Measurements from ENCODE around the gene BBS9.

The BBS9 gene

DNA sequence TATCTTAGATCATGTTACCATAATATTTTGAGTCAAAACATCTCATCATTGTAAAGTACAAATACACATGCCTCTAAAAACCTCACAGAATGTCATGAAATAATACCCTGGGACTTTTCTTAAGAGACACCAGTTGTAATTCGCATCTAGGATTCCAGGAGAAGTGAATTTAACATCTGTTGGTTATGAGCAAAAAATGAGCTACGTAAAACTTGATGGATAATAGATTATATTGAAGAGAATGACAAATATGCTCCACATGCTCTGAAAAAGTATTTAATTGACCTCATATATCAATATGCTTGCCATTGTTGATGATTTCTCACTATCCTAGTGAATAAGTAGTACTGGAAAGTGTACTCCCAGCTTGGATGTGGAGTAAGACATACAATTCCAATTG, 227.0 kb downstream of the BBS9 start:
- no peak for DNase-seq (ENCODE audit: low read depth in 2 of 2, low spot score in 1 of 2)

DNA sequence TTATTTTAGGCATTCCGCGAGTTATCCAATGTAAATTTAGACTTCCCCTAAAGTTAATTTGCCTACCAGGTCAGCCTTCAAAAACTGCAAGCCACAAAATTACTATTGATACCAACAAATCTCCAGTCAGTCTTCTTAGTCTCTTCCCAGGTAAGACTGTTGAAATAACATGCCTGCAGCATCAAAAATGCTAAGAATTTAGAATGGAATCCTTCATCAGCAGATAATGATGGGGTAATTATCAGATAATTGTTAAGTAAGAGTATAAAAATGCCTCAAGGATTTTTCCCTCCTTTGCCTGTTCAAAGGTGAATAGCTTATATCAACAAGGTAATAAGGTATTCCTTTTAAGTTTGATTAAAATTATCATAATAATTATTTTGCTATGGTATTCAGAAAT, 228.5 kb downstream of the BBS9 start:
- DNase-seq (ENCODE audit: low read depth in 2 of 2, low spot score in 1 of 2): no peak

DNA sequence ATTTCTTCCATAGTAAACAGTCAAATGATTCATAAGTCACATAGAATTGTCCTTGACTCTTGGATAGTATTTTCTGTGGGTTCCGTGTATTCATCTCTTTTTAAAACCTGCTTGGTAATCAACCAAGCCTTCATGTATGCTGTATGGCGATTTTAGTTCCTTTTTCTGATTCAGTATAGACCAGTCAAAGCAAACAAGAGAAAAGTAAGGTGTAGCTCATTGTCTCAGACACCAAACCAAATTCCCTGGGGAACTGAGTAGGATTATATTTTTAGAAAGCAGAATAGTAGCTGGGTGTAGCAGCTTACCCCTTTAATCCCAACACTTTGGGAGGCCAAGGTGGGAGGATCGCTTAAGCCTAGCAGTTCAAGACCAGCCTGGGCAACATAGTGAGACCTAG, 240.5 kb downstream of the BBS9 start:
- DNase-seq (ENCODE audit: low read depth in 2 of 2, low spot score in 1 of 2): no peak

DNA sequence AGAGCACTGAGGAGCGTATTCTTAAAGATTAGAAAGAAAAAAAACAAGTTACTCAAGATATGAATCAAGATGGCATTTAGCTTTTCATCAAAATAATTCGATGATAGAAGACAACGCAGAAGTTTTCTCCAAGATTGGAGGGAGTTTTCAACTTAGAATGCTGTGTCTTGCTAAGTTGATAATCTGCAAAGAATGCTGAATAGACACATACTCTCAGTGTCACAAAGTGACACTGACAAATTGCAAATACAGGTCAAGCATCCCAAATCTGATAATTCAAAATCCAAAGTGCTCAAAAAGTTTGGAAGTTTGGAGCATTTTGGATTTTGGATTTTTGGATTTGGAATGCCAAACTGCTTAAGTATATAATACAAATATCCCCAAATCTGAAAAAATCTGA, 243.8 kb downstream of the BBS9 start:
- no peak for DNase-seq (ENCODE audit: low read depth in 2 of 2, low spot score in 1 of 2)

DNA sequence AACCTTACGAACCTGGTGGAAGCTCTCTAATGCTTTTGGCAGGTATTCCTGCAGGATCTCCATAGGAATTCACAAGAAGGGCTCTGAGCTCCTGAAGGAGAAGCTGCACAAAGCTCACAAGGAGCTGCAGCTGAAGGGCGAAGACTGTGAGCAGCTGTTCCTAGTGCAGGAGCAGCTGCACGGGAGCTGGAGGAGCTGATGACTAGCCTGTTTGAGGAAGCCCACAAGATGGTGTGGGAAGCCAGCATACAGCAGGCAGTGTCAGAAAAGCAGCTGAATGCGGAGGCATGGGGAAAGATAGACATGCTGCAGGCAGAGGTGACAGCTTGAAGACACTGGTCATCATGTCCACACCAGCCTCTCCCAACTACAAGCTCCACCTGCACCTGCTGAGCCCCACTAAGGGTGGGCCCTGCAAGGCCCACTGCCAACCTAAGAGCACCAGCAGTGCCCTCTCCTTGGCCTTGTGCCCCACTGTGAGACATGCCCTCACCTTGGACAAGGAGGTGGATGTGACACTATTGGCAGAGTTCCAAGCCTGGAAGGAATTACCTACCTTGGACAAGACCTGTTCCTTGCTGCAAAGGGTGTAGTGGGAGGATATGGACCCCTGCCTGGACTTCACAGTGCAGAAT, 250.6 kb downstream of the BBS9 start:
- no peak for DNase-seq (ENCODE audit: low read depth in 2 of 2, low spot score in 1 of 2)

DNA sequence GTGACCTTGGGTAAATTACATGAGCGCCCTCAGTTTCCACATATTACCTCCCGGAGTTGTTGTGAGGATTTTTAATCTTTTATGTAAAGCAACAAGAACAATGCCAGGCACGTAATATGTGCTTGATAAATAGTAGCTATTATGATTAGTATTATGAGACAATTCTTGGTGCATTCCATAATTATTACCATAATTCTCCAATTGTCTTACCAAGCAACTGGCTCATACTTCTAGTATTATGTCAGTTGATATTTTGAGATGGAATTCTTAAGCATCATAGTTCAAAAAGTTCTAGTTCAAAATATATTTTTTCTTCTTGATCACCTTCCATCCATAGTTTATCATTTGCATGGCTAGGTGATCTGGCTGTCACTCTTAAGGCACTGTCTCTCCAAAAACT, 259.0 kb downstream of the BBS9 start:
- no peak for DNase-seq (ENCODE audit: low read depth in 2 of 2, low spot score in 1 of 2)

DNA sequence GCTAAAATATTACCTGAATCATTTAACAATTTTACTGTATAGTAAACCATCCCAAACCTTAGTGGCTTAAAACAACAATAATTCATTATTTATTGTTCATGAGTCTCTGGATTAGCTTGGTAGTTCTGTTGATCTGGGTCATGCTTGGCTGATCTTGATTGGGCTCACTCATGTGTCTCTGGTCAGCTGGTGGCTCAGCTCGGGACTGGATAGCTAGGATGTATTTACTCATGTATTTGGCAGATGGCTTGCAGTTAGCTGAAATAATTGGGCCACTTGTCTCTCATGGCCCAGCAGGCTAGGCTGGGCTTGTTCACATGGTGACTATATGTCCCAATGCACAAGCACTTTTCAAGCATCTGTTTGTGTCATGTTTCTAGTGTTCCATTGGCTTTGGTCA, 262.8 kb downstream of the BBS9 start:
- no peak for DNase-seq (ENCODE audit: low read depth in 2 of 2, low spot score in 1 of 2)

DNA sequence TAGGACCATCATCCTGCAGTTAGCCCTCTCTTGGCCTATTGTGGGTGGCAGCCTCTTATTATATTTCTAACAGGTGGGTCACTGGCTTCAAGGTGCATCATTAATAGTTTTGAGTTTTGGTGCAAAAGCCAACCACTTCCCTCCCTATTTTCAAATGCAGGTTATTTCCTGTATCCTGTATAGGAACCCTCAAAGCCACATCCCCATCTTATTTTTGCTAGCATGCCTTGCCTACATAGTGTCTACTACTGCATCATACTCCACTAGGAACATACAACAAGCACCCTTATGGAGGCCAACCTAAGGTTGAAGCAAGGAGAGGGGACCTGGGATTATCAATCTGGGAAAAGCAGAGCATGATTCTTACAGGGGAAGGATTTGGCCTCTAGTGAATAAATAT, 264.4 kb downstream of the BBS9 start:
- no peak for DNase-seq (ENCODE audit: low read depth in 2 of 2, low spot score in 1 of 2)

DNA sequence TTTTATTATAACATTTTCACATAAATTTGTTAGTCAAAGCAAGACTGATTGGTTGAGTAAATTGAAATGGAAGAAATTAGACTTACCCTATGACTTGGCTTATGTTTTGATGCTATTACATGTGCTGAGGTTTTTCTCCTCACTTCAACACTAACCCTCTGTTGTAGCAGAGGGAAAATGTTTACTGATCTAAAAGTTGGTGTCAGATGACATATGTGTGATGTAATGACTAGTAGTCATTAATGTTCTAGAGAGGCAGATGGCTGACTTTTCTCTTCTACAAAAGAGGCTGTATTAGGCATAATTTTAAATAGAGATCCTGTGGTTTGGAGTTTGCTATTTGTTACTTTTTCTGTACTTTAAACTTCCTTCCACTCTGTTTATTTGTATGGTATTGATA, 266.0 kb downstream of the BBS9 start:
- no peak for DNase-seq (ENCODE audit: low read depth in 2 of 2, low spot score in 1 of 2)

DNA sequence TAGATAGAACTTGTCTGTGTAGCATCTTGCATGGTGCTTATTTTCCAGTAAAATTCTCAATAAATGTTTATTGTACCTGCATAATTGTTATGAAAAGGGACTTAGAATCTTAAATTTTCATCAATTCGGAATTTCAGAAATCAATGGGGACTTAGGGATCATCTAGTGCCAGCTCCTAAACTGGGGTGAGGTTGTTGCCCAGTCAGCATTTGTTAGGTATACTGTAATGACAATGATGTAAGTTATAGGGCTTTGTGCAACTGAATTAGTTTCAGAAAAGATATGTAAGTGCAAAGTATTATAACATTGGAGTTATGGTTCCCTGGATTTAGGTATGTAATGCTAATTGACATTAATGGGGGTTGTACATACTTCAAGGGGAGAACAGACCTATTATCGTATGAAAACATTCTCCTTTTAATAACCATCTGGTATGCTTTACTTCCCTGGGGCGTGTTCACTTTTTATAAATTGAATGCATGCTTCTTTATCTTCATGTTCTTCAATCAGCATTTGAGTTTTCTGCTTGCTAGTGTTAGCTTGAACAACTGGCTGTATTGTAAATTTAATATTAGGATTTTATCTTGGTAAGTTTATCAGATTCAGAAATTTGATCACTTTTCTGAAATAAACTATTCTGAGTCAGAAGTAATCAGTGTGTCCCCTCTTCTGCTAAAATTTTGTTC, 270.3 kb downstream of the BBS9 start:
- DNase-seq (ENCODE audit: low read depth in 2 of 2, low spot score in 1 of 2): no peak

DNA sequence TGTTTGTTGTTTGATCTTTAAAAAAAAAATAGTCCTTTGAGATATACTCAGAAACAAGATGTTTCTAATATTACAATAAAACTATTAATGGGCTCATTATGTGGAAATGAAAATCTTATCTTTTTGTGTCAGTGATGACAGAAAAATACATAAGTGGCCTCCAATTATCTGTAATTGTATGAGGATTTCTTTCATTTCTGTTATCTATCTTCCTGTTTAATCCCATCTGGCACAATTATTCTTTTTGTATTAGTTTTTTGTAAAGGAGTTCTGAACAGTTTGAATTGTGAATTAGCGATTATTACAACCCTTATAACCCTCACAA, 270.8 kb downstream of the BBS9 start:
- no peak for DNase-seq (ENCODE audit: low read depth in 2 of 2, low spot score in 1 of 2)

DNA sequence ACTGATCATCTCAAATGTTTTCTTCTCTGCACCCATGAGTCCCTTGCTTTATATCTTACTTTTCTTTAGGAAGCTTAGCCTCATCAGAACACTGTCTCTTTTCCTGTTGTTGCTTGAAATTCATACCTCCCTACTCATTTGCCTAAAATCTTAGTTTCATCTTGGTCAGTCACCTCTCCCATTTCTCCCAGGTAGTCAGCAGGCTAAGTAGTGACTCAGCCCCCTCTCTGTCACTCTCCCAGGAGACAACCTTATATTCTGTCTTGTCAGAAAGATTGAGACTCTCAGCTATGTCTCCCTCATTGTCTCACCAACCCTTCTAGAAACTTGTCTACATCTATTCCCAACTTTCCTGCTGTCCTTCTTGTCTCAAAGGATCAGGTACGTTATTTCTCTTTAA, 280.9 kb downstream of the BBS9 start:
- DNase-seq (ENCODE audit: low read depth in 2 of 2, low spot score in 1 of 2): no peak

DNA sequence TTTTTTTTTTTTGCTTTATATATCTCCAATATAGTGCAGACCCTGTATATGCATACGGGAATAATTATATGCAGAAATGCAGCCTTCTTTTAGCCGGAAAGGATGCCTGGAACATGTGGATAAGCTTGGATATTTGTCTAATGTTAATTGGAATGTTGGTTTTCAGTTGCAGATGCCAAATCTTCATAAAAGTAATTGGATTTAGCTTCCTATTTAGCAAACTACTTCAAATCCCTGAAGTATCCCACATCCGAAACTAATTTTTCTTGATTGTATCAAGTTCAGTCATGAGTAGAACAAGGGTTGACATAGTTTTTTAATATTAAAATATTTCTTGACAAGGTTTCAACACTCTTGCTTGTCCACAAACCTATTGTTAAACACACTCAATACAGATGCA, 281.7 kb downstream of the BBS9 start:
- DNase-seq (ENCODE audit: low read depth in 2 of 2, low spot score in 1 of 2): no peak

DNA sequence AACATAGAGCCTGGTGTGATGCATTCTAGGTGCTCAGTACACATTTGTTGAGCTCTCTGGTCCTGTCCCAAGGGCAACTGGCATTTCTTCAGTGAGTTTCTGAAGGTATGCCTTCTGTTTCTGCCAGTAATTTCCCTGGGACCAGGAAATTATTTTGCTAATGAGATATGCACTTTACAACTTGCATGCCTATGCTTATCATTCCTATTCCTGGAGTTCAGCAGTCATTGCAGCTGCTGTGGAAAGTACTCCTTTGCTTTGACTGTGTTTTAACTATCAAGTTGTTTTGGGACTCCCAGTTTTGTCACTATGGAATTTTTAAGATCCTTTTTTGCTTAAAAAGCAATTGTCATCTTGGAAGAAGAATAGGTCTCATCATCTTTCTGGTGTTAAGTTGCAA, 283.0 kb downstream of the BBS9 start:
- no peak for DNase-seq (ENCODE audit: low read depth in 2 of 2, low spot score in 1 of 2)

DNA sequence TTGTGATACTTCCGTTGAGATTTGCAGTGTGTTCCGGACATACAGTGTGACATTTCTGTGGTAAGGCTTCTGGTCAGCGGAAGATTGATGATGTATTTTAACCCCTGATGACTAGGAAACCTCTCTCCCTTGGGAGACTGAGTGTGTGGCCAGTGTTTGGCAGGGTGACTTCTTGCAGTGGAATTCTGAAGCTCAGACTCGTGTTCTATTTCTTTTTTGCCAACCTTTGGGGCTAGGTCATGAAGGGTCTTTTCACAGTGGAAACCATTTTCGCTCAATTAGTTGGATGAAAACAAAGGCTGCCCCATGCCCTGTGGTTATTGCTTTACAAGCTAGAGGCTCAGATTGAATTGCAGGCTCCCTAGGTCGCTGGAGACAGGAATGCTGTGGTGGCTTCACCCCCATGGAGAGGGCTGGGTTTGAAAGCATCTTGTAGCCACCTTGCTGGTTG, 288.9 kb downstream of the BBS9 start:
- DNase-seq (ENCODE audit: low read depth in 2 of 2, low spot score in 1 of 2): no peak

DNA sequence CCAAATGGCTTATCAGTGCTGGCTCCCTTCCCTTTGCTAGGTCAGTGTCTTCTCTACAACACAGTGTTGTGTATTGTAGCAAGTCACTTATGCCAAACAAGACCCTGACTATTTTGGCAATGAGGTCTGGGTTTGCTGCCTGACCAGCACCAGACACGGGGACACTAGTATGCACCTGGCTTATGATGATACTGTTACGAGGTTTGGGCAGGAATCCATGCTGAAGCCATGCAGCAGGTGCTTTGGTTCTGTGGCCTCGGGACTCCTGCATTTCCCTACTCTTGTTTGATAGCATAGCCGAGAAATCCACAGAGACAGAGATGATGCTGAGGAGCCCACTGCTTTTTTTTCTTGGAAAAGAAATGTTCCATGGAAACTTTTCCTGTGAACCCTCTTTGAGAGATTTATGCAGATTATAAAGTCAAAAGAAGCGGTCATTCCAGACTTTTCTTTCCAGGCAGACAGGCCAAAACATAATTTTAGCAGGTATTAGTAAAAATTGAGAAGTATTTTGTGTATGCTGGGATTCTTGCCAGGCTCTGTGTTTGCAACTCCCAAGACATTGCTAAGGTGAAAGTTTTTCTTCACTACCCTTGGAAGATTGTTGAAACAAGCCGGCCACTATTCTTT, 291.1 kb downstream of the BBS9 start:
- no peak for DNase-seq (ENCODE audit: low read depth in 2 of 2, low spot score in 1 of 2)

DNA sequence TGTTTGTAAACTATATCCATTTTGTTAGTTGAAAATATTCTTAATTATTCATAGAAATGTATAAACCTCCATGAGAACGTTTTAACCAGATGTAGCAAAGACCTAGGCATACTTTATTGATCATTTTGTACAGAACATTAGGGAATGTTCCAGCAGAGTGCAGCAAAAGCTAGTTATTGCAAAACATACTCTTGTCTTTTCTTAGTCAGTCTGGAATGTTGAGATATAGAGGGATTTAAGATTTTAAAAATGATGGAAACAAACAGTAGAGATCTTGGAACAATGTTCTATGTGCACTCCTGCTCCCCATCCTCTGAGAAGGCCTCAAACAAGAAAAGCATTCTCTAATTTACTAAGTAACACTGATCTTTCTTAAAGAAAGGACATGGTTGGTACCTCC, 292.1 kb downstream of the BBS9 start:
- DNase-seq (ENCODE audit: low read depth in 2 of 2, low spot score in 1 of 2): no peak

DNA sequence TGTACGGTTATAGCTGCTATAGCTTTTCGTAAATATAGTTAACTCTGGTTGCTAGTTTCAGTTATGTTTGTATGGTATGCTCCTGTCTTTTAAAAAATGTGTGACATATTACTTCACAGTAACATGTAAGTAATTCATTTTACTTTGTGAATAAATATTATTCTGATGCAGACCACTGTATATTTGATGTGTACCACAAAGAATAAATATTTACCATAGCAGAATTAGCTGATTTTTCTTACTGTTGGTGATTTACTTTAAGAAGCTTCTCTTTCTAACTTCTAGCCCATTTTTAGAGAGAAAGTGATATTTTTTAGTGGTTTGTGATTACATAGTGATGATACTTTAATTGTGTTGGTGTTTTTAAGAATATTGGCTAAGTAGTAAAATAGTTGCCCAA, 292.8 kb downstream of the BBS9 start:
- DNase-seq (ENCODE audit: low read depth in 2 of 2, low spot score in 1 of 2): no peak

DNA sequence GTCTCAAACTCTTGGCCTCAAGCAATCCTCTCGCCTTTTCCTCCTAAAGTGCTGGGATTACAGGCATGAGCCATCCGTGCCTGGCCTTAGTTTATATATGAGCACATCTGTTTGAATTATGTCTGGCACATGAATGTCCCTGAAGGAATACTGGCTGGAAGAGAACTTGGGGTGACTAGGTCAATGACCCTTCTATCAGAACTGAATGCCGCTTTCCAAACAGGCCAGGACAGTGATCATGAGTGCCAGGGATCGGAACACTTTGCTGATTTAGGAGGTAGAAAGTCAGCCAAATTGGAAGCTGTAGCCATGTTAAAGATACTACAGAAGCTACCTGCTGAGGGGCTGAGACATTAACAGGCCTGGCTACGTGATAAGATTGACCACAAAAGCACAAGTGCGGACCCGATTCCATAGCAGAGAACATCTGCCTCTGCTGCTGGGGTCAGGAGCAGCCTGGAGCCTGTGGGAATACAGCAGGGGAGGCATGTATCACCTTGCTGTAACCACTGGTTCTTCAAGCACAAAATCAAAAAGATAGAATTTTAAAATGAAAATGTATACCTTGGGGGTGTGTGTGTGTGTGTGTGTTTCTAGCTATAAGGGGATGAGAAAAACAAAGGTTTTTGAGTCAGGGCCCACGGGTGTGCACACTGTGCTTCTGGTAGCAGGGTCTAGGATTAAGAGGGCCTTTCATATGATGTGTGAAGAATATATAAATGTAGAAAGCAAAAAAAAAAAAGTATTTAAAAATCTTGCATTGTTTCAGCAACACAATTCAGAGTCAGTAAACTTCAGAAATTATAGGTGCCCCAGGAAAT, 293.7 kb downstream of the BBS9 start:
- DNase-seq (ENCODE audit: low read depth in 2 of 2, low spot score in 1 of 2): no peak

DNA sequence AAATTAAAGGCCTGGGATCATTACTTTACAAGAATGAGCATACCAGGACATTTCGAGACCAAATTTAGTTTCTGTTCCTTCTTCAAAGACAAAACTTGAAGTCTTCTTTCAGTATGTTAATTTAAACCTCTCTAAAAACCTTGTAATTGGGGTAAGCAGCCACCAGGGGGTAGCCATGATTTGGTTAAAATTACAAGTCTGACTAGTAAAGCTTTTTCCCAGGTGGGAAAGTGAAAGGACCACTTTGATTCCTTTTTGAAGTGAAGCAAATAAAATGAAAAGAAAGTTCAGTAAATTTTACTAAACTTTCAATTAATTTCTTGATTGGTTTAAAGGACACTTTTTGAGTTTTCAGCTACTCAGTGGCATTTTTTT, 294.3 kb downstream of the BBS9 start:
- DNase-seq (ENCODE audit: low read depth in 2 of 2, low spot score in 1 of 2): no peak

DNA sequence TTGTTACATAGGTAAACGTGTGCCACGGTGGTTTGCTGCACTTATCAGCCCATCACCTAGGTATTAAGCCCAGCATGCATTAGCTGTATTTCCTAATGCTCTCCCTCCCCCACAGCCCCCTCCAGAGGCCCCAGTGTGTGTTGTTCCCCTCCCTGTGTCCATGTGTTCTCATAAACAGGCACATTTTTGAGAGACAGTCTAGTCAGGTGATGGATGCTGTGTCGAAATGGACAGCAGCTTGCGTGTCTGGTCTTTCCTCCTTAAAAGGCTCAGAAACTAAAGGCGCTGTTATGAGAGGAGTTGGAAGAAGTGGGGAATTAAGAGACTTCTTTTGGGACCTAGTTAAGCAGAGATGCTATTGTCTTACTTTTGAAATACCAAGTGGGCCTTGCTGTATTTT, 296.0 kb downstream of the BBS9 start:
- DNase-seq (ENCODE audit: low read depth in 2 of 2, low spot score in 1 of 2): no peak

Data from stimulated activated CD8-positive, alpha-beta memory T cell treated with anti-CD3 and anti-CD28 coated beads, Interleukin-4, amount 100 ng/mL, for 4 hours (primary cell).